ENCODE data around the gene HMGN5.

Gene HMGN5

DNA sequence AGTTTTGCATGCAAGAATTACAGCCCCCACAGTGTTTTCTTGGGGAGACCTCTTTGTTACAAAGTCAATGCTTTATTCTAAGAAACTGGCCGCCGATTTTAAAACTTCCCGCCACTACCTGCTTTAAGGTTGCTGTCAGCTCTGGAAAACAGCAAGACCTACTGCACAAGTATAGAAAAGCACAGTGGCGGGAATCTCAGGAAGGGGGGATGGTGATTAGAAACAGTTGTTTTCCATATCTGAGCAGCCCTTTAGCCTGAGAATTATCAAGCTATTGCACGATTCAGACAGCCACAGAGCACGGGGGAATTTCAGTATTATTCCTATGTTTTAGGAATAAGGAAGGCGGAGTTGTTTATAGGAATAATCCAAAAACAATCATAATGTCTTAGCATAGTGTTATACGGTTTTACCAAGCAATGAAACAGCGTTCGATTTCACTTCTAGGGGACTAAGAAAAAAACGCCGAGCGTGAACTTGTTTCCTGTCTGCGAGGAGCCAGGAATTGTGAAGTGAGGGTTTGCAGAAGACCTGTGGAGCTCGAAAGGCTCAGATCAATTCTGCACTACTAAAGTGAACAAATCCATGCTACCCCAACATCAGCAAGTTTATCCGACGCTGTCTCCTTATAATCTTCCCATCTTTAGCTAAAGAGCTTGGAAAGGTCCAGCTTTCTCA, 81.3 kb downstream of the HMGN5 start:
- DNase-seq: no peak

DNA sequence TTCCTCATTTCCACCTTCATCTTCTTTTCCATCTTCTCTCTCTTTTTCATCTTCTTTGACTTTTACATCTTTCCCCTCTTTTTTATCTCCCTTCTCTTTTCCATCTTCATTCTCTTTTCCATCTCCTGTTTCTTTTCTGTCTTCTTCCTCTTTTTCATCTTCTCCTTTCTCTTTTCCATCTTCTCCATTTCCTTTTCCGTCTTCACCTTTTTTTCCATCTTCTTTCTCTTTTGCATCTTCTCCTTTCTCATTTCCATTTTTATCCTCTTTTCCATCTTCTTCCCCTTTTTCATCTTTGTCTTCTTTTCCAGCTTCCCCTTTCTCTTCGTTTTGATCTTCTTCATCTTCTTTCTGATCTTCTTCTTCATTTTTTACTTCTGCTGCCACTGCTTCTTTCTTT, 87.0 kb downstream of the HMGN5 start:
- no peak for DNase-seq

DNA sequence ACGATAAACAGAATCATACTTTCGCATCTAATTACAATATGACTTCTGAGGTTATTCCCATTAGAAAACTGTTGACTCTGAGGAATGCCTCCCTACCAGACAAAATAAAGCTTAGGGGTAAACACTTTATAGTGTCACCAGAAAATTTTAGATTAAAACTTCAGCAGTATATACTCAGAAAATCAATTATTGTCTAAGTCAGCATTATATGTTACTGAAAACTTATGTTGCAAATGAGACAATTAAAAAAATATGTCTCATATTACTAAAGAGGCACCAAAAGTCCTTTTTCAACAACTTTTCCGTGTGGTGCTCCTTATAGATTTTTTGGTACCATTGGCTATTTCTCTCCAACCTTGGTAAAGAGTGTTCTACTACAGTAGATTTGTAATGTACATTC, 91.4 kb downstream of the HMGN5 start:
- DNase-seq: no peak

DNA sequence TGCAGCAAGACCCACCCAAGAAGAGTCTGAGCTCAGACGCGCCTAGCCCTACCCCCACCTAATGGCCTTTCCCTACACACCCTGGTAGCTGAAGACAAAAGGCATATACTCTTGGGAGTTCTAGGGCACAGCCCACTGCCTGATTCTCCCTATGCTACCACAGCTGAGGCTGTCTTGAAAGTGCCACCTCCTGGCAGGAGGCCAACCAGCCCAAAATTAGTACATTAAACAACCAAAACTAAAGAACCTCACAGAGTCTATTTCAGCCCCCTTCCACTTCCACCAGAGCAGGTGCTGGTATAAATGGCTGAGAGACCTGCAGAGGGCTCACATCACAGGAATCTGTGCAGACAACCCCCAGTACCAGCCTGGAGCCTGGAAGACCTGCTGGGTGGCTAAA, 119.1 kb downstream of the HMGN5 start:
- DNase-seq: no peak

Measured in activated effector memory CD4-positive, alpha-beta T cell treated with Interleukin-2 at 50 U/mL for 16 hours (primary cell).